ENCODE data around the gene SIGLEC1. TPM values are rescaled to one million over a fixed set of nuclear protein-coding genes. Genes with fewer than 3 reads are reported as not detected.

The SIGLEC1 gene
- total and polyA plus RNA-seq, 2 donors: 0.90 to 21.9 TPM

GRCh38 chr20:3707508-3707899, 4.9 kb downstream of the SIGLEC1 start:
- Histone ChIP-seq H3K36me3 (ENCODE audit: control insufficient read depth in 2 of 2, insufficient read depth in 2 of 2, low read length in 1 of 2) (no peaks in the 10 kb centered on the region), H3K9me3 (ENCODE audit: control insufficient read depth in 2 of 2, insufficient read depth in 1 of 2, low read length in 1 of 2) (no peaks in the 10 kb centered on the region), H3K4me3 (ENCODE audit: low read length in 2 of 2) (no peak overlapping the region), H3K27ac (ENCODE audit: low read depth in 1 of 2, low read length in 1 of 2) (no peak overlapping the region), H3K27me3 (ENCODE audit: control insufficient read depth in 2 of 2, insufficient read depth in 1 of 2, low read length in 1 of 2) (peaks cover 0 to 5% of the 10 kb centered on the region in 2 donors), H3K4me1 (ENCODE audit: control insufficient read depth in 2 of 2, insufficient read depth in 2 of 2, low read length in 2 of 2) (peaks cover 0 to 4% of the 10 kb centered on the region in 2 donors)
- 94% methylated on average over 3 of the region's 3 CpGs for WGBS
- no peak for DNase-seq (ENCODE audit: low read depth in 6 of 9, low spot score in 9 of 9)

GRCh38 chr20:3706774-3707507, 5.5 kb downstream of the SIGLEC1 start:
- Histone ChIP-seq H3K4me1 (ENCODE audit: control insufficient read depth in 2 of 2, insufficient read depth in 2 of 2, low read length in 2 of 2) (peaks cover 0 to 4% of the 10 kb centered on the region in 2 donors), H3K36me3 (ENCODE audit: control insufficient read depth in 2 of 2, insufficient read depth in 2 of 2, low read length in 1 of 2) (no peaks in the 10 kb centered on the region), H3K9me3 (ENCODE audit: control insufficient read depth in 2 of 2, insufficient read depth in 1 of 2, low read length in 1 of 2) (no peaks in the 10 kb centered on the region), H3K4me3 (ENCODE audit: low read length in 2 of 2) (no peak overlapping the region), H3K27ac (ENCODE audit: low read depth in 1 of 2, low read length in 1 of 2) (no peak overlapping the region), H3K27me3 (ENCODE audit: control insufficient read depth in 2 of 2, insufficient read depth in 1 of 2, low read length in 1 of 2) (peaks cover 0 to 2% of the 10 kb centered on the region in 2 donors)
- no peak for DNase-seq (ENCODE audit: low read depth in 6 of 9, low spot score in 9 of 9)
- 94% methylated on average over 10 of the region's 10 CpGs for WGBS

- WGBS: 97% methylated on average over 31 of the region's 31 CpGs
- Histone ChIP-seq H3K36me3 (ENCODE audit: control insufficient read depth in 2 of 2, insufficient read depth in 2 of 2, low read length in 1 of 2) (no peaks in the 10 kb centered on the region), H3K27me3 (ENCODE audit: control insufficient read depth in 2 of 2, insufficient read depth in 1 of 2, low read length in 1 of 2) (peaks cover 0 to 2% of the 10 kb centered on the region in 2 donors), H3K4me3 (ENCODE audit: low read length in 2 of 2) (no peak overlapping the region), H3K4me1 (ENCODE audit: control insufficient read depth in 2 of 2, insufficient read depth in 2 of 2, low read length in 2 of 2) (peaks cover 0 to 4% of the 10 kb centered on the region in 2 donors), H3K27ac (ENCODE audit: low read depth in 1 of 2, low read length in 1 of 2) (no peak overlapping the region), H3K9me3 (ENCODE audit: control insufficient read depth in 2 of 2, insufficient read depth in 1 of 2, low read length in 1 of 2) (no peaks in the 10 kb centered on the region)
- no peak for DNase-seq (ENCODE audit: low read depth in 6 of 9, low spot score in 9 of 9)
Measured at GRCh38 chr20:3705970-3706739, 6.2 kb downstream of the SIGLEC1 start.

GRCh38 chr20:3705491-3705969, 6.9 kb downstream of the SIGLEC1 start:
- Histone ChIP-seq H3K4me3 (ENCODE audit: low read length in 2 of 2) (no peak overlapping the region), H3K27ac (ENCODE audit: low read depth in 1 of 2, low read length in 1 of 2) (no peak overlapping the region), H3K27me3 (ENCODE audit: control insufficient read depth in 2 of 2, insufficient read depth in 1 of 2, low read length in 1 of 2) (peaks cover 0 to 2% of the 10 kb centered on the region in 2 donors), H3K9me3 (ENCODE audit: control insufficient read depth in 2 of 2, insufficient read depth in 1 of 2, low read length in 1 of 2) (no peaks in the 10 kb centered on the region), H3K36me3 (ENCODE audit: control insufficient read depth in 2 of 2, insufficient read depth in 2 of 2, low read length in 1 of 2) (no peaks in the 10 kb centered on the region), H3K4me1 (ENCODE audit: control insufficient read depth in 2 of 2, insufficient read depth in 2 of 2, low read length in 2 of 2) (peaks cover 0 to under 1% of the 10 kb centered on the region in 2 donors)
- DNase-seq (ENCODE audit: low read depth in 6 of 9, low spot score in 9 of 9): no peak
- 87% methylated on average over 14 of the region's 14 CpGs for WGBS

GRCh38 chr20:3704087-3704486, 8.3 kb downstream of the SIGLEC1 start:
- WGBS: 92% methylated on average over 5 of the region's 5 CpGs

GRCh38 chr20:3702611-3703391, 9.6 kb downstream of the SIGLEC1 start:
- DNase-seq (ENCODE audit: low read depth in 6 of 9, low spot score in 9 of 9): no peak
- whole genome bisulfite sequencing: 98% methylated on average over 11 of the region's 11 CpGs
- H3K4me1 ChIP-seq (ENCODE audit: control insufficient read depth in 2 of 2, insufficient read depth in 2 of 2, low read length in 2 of 2): no peaks in the 10 kb centered on the region

More at GRCh38 chr20:3704087-3704486, 8.3 kb downstream of the SIGLEC1 start:
- no peak overlapping the region for H3K4me3 ChIP-seq (ENCODE audit: low read length in 2 of 2)
- no peaks in the 10 kb centered on the region for H3K27me3 ChIP-seq (ENCODE audit: control insufficient read depth in 2 of 2, insufficient read depth in 1 of 2, low read length in 1 of 2)
- H3K27ac ChIP-seq (ENCODE audit: low read depth in 1 of 2, low read length in 1 of 2): no peak overlapping the region
- no peaks in the 10 kb centered on the region for H3K4me1 ChIP-seq (ENCODE audit: control insufficient read depth in 2 of 2, insufficient read depth in 2 of 2, low read length in 2 of 2)
- DNase-seq (ENCODE audit: low read depth in 6 of 9, low spot score in 9 of 9): no peak
- no peaks in the 10 kb centered on the region for H3K36me3 ChIP-seq (ENCODE audit: control insufficient read depth in 2 of 2, insufficient read depth in 2 of 2, low read length in 1 of 2)
- H3K9me3 ChIP-seq (ENCODE audit: control insufficient read depth in 2 of 2, insufficient read depth in 1 of 2, low read length in 1 of 2): no peaks in the 10 kb centered on the region

GRCh38 chr20:3701061-3701998, 11.1 kb downstream of the SIGLEC1 start:
- whole genome bisulfite sequencing: 86% methylated on average over 13 of the region's 13 CpGs
- Histone ChIP-seq H3K4me3 (ENCODE audit: low read length in 2 of 2) (no peak overlapping the region), H3K27ac (ENCODE audit: low read depth in 1 of 2, low read length in 1 of 2) (no peak overlapping the region), H3K27me3 (ENCODE audit: control insufficient read depth in 2 of 2, insufficient read depth in 1 of 2, low read length in 1 of 2) (no peaks in the 10 kb centered on the region), H3K9me3 (ENCODE audit: control insufficient read depth in 2 of 2, insufficient read depth in 1 of 2, low read length in 1 of 2) (peaks cover 0 to 4% of the 10 kb centered on the region in 2 donors), H3K4me1 (ENCODE audit: control insufficient read depth in 2 of 2, insufficient read depth in 2 of 2, low read length in 2 of 2) (no peaks in the 10 kb centered on the region), H3K36me3 (ENCODE audit: control insufficient read depth in 2 of 2, insufficient read depth in 2 of 2, low read length in 1 of 2) (no peaks in the 10 kb centered on the region)
- DNase-seq (ENCODE audit: low read depth in 6 of 9, low spot score in 9 of 9): no peak

More at GRCh38 chr20:3702611-3703391, 9.6 kb downstream of the SIGLEC1 start:
- Histone ChIP-seq H3K27me3 (ENCODE audit: control insufficient read depth in 2 of 2, insufficient read depth in 1 of 2, low read length in 1 of 2) (no peaks in the 10 kb centered on the region), H3K9me3 (ENCODE audit: control insufficient read depth in 2 of 2, insufficient read depth in 1 of 2, low read length in 1 of 2) (no peaks in the 10 kb centered on the region), H3K27ac (ENCODE audit: low read depth in 1 of 2, low read length in 1 of 2) (no peak overlapping the region), H3K4me3 (ENCODE audit: low read length in 2 of 2) (no peak overlapping the region), H3K36me3 (ENCODE audit: control insufficient read depth in 2 of 2, insufficient read depth in 2 of 2, low read length in 1 of 2) (no peaks in the 10 kb centered on the region)

- 95% methylated on average over 16 of the region's 16 CpGs for WGBS
- peaks cover 0 to 6% of the 10 kb centered on the region in 2 donors for H3K9me3 ChIP-seq (ENCODE audit: control insufficient read depth in 2 of 2, insufficient read depth in 1 of 2, low read length in 1 of 2)
- DNase-seq (ENCODE audit: low read depth in 6 of 9, low spot score in 9 of 9): no peak
Measured at GRCh38 chr20:3699037-3699436, 13.4 kb downstream of the SIGLEC1 start.

More at GRCh38 chr20:3699037-3699436, 13.4 kb downstream of the SIGLEC1 start:
- no peak overlapping the region for H3K27ac ChIP-seq (ENCODE audit: low read depth in 1 of 2, low read length in 1 of 2)
- no peaks in the 10 kb centered on the region for H3K27me3 ChIP-seq (ENCODE audit: control insufficient read depth in 2 of 2, insufficient read depth in 1 of 2, low read length in 1 of 2)
- H3K4me3 ChIP-seq (ENCODE audit: low read length in 2 of 2): no peak overlapping the region
- H3K4me1 ChIP-seq (ENCODE audit: control insufficient read depth in 2 of 2, insufficient read depth in 2 of 2, low read length in 2 of 2): no peaks in the 10 kb centered on the region
- H3K36me3 ChIP-seq (ENCODE audit: control insufficient read depth in 2 of 2, insufficient read depth in 2 of 2, low read length in 1 of 2): no peaks in the 10 kb centered on the region

All from thymus (tissue), 11 donors.